Measurements from ENCODE around the gene FXYD5. TPM values are rescaled to one million over a fixed set of nuclear protein-coding genes. Genes with fewer than 3 reads are reported as not detected.

Gene FXYD5
- total and polyA plus RNA-seq, 2 donors (not counting 1 experiment from before 2014, with no cell fraction given) = 310 to 390 TPM

DNA sequence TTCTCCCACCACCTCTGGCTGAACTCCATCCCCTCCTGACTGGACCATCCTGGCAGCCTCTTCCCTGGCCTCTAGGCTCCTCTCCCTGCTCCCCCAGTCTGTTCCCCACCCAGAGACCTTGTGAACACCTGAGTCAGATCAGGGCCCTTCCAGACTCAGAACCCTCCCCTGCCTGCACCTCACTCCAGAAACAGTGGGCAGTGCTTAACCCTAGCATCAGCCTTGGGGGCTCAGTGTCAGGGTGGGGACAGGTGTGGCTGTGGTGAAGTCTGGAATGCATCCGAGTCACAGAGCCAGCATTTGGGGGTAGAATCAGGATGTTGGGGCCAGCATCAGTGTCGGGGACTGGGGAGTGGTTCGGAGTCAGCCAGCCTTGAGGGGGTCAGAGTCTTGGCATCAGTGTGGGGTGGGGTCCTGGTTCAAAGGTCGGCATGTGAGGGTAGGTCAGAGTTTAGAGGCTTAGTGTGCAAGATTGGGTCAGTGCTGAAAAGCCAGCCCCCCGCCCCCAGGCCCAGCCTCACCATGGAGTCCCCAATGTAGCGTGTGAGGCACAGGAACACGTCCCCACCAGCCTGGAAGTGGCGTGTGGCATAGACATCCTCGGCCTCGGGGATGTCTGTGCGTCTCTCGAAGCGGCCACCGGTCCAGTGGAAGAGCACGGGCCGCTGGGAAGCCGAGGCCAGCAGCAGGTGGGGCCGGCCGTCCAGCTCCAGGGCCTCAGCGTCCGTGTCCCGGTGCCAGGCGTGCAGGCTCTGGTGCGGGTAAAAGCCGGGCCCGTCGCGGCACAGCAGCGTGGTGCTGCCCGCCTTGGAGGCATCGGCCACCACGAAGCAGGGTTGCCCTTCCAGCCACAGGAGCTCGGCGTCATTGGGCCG, 28.5 kb upstream of the FXYD5 start:
- intact Hi-C loops (cut with micrococcal nuclease) = loop anchor here (2.0 kb wide), 1 partner anchor 15 kb away; no protein-coding TSS in a partner anchor
- H3K4me1 Mint-ChIP-seq = peaks cover 15% of the 10 kb centered on the region
- peak overlapping the region; percentile 37 for H3K4me3 Mint-ChIP-seq
- ATAC-seq (ENCODE audit: low read depth) = no peak
- TF ChIP-seq, protein P1, sequence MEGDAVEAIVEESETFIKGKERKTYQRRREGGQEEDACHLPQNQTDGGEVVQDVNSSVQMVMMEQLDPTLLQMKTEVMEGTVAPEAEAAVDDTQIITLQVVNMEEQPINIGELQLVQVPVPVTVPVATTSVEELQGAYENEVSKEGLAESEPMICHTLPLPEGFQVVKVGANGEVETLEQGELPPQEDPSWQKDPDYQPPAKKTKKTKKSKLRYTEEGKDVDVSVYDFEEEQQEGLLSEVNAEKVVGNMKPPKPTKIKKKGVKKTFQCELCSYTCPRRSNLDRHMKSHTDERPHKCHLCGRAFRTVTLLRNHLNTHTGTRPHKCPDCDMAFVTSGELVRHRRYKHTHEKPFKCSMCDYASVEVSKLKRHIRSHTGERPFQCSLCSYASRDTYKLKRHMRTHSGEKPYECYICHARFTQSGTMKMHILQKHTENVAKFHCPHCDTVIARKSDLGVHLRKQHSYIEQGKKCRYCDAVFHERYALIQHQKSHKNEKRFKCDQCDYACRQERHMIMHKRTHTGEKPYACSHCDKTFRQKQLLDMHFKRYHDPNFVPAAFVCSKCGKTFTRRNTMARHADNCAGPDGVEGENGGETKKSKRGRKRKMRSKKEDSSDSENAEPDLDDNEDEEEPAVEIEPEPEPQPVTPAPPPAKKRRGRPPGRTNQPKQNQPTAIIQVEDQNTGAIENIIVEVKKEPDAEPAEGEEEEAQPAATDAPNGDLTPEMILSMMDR (IDR thresholded peaks at IDR 0.05) = no peak
- TF ChIP-seq EZH2 (IDR thresholded peaks at IDR 0.05; ENCODE audit: borderline replicate concordance, insufficient read depth, low read depth, low read length, poor library complexity, severe bottlenecking) = no peak
- 96% methylated on average over 35 of the region's 35 CpGs for WGBS (ENCODE audit: insufficient coverage)
- no peaks in the 10 kb centered on the region for H4K20me1 ChIP-seq (ENCODE audit: control insufficient read depth, insufficient read depth, low read length, poor library complexity, severe bottlenecking)
- ChIA-PET CTCF (interaction anchor here (1.9 to 2.7 kb wide), 2 partner anchors 10 to 15 kb away, joined by 6 to 11 read pairs; partner anchors contain the start of gene LGI4), POLR2A (no interaction called here)
- H3K27ac Mint-ChIP-seq = peak overlapping the region; percentile 50
- peaks cover 10 to 17% of the 10 kb centered on the region in 2 donors for H3K4me1 ChIP-seq (ENCODE audit: control insufficient read depth in 2 of 2, insufficient read depth in 2 of 2, low read length in 2 of 2)
- no peaks in the 10 kb centered on the region for H3K27me3 Mint-ChIP-seq
- no peak overlapping the region for H3K27ac ChIP-seq (ENCODE audit: low read length in 2 of 2)
- no peak overlapping the region for H3K4me3 ChIP-seq (ENCODE audit: control extremely low read depth in 1 of 5, extremely low read depth in 1 of 5, insufficient read depth in 1 of 5, low read depth in 2 of 5, low read length in 4 of 5)
- no peaks in the 10 kb centered on the region for H3K9me3 ChIP-seq (ENCODE audit: control extremely low read depth in 1 of 3, control insufficient read depth in 2 of 3, insufficient read depth in 1 of 3, low read length in 2 of 3)
- no peak overlapping the region for H3K9ac ChIP-seq (ENCODE audit: low read length)
- no peak overlapping the region for H3K4me2 ChIP-seq (replicated peaks; ENCODE audit: low read depth, low read length, poor library complexity, severe bottlenecking)
- DNase-seq = no peak
- no peaks in the 10 kb centered on the region for H3K9me3 Mint-ChIP-seq (ENCODE audit: insufficient read depth)
- no peaks in the 10 kb centered on the region for H3K36me3 ChIP-seq (replicated peaks in 1 of 2; ENCODE audit: control extremely low read depth in 1 of 2, control insufficient read depth in 1 of 2, extremely low read depth in 1 of 2, insufficient read depth in 2 of 2, low read length in 1 of 2)
- H3K79me2 ChIP-seq (ENCODE audit: control insufficient read depth, insufficient read depth, low read length) = no peaks in the 10 kb centered on the region
- no peak overlapping the region for H2AFZ ChIP-seq (ENCODE audit: insufficient read depth, low read depth, low read length, poor library complexity, severe bottlenecking)
- no peaks in the 10 kb centered on the region for H3K27me3 ChIP-seq (replicated peaks in 1 of 4; ENCODE audit: control extremely low read depth in 1 of 4, control insufficient read depth in 3 of 4, insufficient read depth in 4 of 4, low read length in 3 of 4)

DNA sequence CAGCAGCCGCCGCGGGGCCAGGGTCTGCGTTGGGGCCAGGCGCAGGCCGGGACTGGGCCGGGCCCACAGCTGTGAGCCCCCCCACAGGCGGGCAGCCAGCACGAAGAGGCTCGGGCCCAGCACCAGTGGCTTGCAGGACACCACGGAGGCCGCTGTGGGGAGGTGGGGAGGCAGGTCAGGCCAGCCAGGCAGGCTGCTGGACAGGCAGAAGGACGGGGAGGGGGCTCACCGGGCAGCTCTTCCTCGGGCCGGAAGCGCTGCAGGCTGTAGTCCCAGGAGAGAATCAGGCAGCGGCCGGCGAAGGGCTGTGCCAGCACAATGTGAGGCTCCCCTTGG, 27.9 kb upstream of the FXYD5 start:
- Mint-ChIP-seq H3K27ac (no peak overlapping the region), H3K27me3 (no peaks in the 10 kb centered on the region), H3K4me3 (no peak overlapping the region), H3K4me1 (peaks cover 15% of the 10 kb centered on the region), H3K9me3 (ENCODE audit: insufficient read depth) (no peaks in the 10 kb centered on the region)
- no peaks in the 10 kb centered on the region for H4K20me1 ChIP-seq (ENCODE audit: control insufficient read depth, insufficient read depth, low read length, poor library complexity, severe bottlenecking)
- H3K4me2 ChIP-seq (replicated peaks; ENCODE audit: low read depth, low read length, poor library complexity, severe bottlenecking) = no peak overlapping the region
- ChIA-PET POLR2A (no interaction called here), CTCF (interaction anchor here (2.7 kb wide), 1 partner anchor 15 kb away, joined by 6 read pairs; no protein-coding TSS in a partner anchor)
- TF ChIP-seq, protein P1 (IDR thresholded peaks at IDR 0.05) = no peak
- TF ChIP-seq EZH2 (IDR thresholded peaks at IDR 0.05; ENCODE audit: borderline replicate concordance, insufficient read depth, low read depth, low read length, poor library complexity, severe bottlenecking) = no peak
- peaks cover 10 to 17% of the 10 kb centered on the region in 2 donors for H3K4me1 ChIP-seq (ENCODE audit: control insufficient read depth in 2 of 2, insufficient read depth in 2 of 2, low read length in 2 of 2)
- H3K36me3 ChIP-seq (replicated peaks in 1 of 2; ENCODE audit: control extremely low read depth in 1 of 2, control insufficient read depth in 1 of 2, extremely low read depth in 1 of 2, insufficient read depth in 2 of 2, low read length in 1 of 2) = no peaks in the 10 kb centered on the region
- WGBS (ENCODE audit: insufficient coverage) = 92% methylated on average over 19 of the region's 20 CpGs
- DNase-seq (no peak), ATAC-seq (ENCODE audit: low read depth) (no peak)
- H3K9ac ChIP-seq (ENCODE audit: low read length) = no peak overlapping the region
- H3K79me2 ChIP-seq (ENCODE audit: control insufficient read depth, insufficient read depth, low read length) = no peaks in the 10 kb centered on the region
- intact Hi-C loops (cut with micrococcal nuclease) = no loop called here
- H3K27ac ChIP-seq (ENCODE audit: low read length in 2 of 2) = no peak overlapping the region
- H3K27me3 ChIP-seq (replicated peaks in 1 of 4; ENCODE audit: control extremely low read depth in 1 of 4, control insufficient read depth in 3 of 4, insufficient read depth in 4 of 4, low read length in 3 of 4) = no peaks in the 10 kb centered on the region
- H3K4me3 ChIP-seq (ENCODE audit: control extremely low read depth in 1 of 5, extremely low read depth in 1 of 5, insufficient read depth in 1 of 5, low read depth in 2 of 5, low read length in 4 of 5) = no peak overlapping the region
- no peak overlapping the region for H2AFZ ChIP-seq (ENCODE audit: insufficient read depth, low read depth, low read length, poor library complexity, severe bottlenecking)
- no peaks in the 10 kb centered on the region for H3K9me3 ChIP-seq (ENCODE audit: control extremely low read depth in 1 of 3, control insufficient read depth in 2 of 3, insufficient read depth in 1 of 3, low read length in 2 of 3)

Data from B cell (primary cell).